Mesothelial cell of epicardium (in vitro differentiated cells): Measurements from ENCODE around the gene HOXD11. TPM values are rescaled to one million over a fixed set of nuclear protein-coding genes. Genes with fewer than 3 reads are reported as not detected.
A peak's percentile ranks its signal among the peaks of the same experiment; 100 is the strongest.

Source experiments
- DNase-seq, 2 experiments: peaks; one replicate each; pipeline ENCODE4 v3.0.0; 2021; ENCODE audit warnings: low spot score in 2 of 2; ENCODE audit not compliant: unreplicated experiment in 2 of 2
- H3K27ac Mint-ChIP-seq: 2 replicates; pipeline ENCODE4 v1.8.0; 2021; ENCODE audit warnings: mixed read lengths
- H3K27me3 Mint-ChIP-seq: 2 replicates; pipeline ENCODE4 v1.8.0; 2021; ENCODE audit warnings: low read depth, mixed read lengths
- H3K36me3 Mint-ChIP-seq: 2 replicates; pipeline ENCODE4 v1.8.0; 2021; ENCODE audit warnings: mixed read lengths
- H3K4me1 Mint-ChIP-seq: 2 replicates; pipeline ENCODE4 v1.8.0; 2021; ENCODE audit warnings: mixed read lengths
- H3K4me3 Mint-ChIP-seq: 2 replicates; pipeline ENCODE4 v1.8.0; 2021; ENCODE audit warnings: mild to moderate bottlenecking, moderate library complexity, mixed read lengths
- H3K9me3 Mint-ChIP-seq: 2 replicates; pipeline ENCODE4 v1.8.0; 2021; ENCODE audit warnings: mixed read lengths
- total RNA-seq: library from RNA; stranded (reverse); gene quantifications from 3 replicates; pipeline ENCODE4 v1.2.1, GENCODE V29; 2021
- TF ChIP-seq, protein P1 (sequence below): fragments of 200-600 bp; sonication (generic); IDR thresholded peaks from one replicate; pipeline ENCODE4 v1.5.0; 2021; ENCODE audit warnings: antibody characterized with exemption; ENCODE audit not compliant: unreplicated experiment

The HOXD11 gene
- total RNA-seq, 1 donor from 2014 or later: 3.0 TPM

GRCh38 chr2:176120364-176121189 is 13.5 kb downstream of the HOXD11 start:
- TF ChIP-seq, protein P1, sequence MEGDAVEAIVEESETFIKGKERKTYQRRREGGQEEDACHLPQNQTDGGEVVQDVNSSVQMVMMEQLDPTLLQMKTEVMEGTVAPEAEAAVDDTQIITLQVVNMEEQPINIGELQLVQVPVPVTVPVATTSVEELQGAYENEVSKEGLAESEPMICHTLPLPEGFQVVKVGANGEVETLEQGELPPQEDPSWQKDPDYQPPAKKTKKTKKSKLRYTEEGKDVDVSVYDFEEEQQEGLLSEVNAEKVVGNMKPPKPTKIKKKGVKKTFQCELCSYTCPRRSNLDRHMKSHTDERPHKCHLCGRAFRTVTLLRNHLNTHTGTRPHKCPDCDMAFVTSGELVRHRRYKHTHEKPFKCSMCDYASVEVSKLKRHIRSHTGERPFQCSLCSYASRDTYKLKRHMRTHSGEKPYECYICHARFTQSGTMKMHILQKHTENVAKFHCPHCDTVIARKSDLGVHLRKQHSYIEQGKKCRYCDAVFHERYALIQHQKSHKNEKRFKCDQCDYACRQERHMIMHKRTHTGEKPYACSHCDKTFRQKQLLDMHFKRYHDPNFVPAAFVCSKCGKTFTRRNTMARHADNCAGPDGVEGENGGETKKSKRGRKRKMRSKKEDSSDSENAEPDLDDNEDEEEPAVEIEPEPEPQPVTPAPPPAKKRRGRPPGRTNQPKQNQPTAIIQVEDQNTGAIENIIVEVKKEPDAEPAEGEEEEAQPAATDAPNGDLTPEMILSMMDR: no peak
- H3K27ac Mint-ChIP-seq: no peak overlapping the region
- peaks cover 3% of the 10 kb centered on the region for H3K36me3 Mint-ChIP-seq
- peaks cover 97% of the 10 kb centered on the region for H3K27me3 Mint-ChIP-seq
- H3K9me3 Mint-ChIP-seq: peaks cover 4% of the 10 kb centered on the region
- no peak overlapping the region for H3K4me3 Mint-ChIP-seq
- peaks cover 9% of the 10 kb centered on the region for H3K4me1 Mint-ChIP-seq
- no peak for DNase-seq

DNA sequence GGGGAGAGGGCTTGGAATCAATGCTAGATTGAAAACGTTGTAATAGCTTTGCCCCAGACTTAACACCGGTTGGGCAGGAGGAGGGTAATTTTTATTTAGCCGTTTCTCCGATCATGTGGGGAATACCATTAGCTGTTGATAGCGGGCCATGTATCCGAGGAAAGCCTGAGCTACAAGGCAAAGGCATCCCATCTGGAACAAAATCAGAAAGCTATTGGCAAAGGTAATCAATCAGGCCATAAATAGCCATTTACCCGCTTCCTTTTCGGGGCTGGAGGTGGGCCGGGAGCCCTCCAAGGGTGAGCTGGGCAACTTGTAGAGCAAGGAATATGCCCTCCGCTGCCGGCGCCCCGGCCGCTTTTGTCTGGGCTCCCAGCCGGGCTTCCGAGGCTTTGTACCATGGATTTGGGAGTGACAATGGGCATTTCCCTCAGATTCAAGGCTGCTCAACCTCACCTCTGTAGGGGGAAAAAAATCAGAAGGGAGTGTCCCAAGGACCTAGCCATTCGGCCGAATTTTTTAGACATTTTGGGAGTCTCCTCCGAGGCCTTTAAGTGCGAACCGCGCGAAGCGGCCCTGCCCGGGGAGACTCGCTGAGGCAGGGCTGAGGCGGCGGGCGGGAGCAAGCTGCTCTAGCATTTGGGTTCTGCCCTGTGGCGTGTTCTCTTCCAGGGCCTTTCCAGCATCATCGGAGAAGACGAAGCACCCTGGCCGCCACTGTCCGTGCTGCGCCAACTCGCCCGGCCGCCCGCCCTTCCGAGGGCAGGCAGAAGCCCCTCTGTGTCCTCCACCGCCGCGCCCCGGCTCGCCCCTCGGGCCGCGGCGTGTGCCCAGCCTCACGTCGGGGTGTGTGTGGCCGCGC is 14.3 kb downstream of the HOXD11 start:
- Mint-ChIP-seq H3K27ac (no peak overlapping the region), H3K36me3 (peaks cover 3% of the 10 kb centered on the region), H3K4me3 (no peak overlapping the region), H3K4me1 (peaks cover 8% of the 10 kb centered on the region), H3K9me3 (peaks cover 4% of the 10 kb centered on the region), H3K27me3 (peaks cover 97% of the 10 kb centered on the region)
- DNase-seq: no peak
- TF ChIP-seq, protein P1: no peak

DNA sequence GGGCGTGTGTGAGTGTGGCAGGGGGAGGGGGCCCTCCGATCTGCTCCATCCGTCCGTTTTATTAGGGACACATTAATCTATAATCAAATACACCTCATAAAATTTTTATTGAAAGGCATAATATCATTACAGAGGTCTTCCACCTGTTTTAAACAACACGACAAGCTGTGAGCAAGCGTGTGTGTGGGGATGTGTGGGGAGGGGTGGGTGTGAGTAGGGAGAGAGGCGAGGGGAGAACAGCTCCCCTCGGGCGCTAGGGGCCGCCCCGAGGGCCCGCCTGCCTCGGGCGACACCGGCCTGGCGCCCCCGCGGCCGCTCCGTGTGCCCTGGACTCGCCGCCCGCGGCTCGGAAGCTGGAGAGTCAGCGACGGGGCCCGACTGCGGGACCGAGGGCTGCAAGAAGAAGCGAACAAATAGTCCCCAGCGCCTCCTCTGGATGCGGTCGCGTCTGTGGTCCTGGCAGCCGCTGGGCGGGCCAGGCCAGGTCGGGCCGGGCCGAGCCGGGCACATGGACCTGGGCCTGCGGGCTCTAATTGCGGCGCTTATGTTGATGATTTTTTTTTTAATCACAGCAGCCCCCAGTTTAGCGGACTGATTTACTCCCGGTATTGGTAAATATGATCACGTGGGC is 15.1 kb downstream of the HOXD11 start:
- peak overlapping the region; percentile 65 for H3K4me3 Mint-ChIP-seq
- peaks cover 97% of the 10 kb centered on the region for H3K27me3 Mint-ChIP-seq
- TF ChIP-seq, protein P1: no peak
- H3K36me3 Mint-ChIP-seq: no peaks in the 10 kb centered on the region
- H3K27ac Mint-ChIP-seq: no peak overlapping the region
- no peaks in the 10 kb centered on the region for H3K9me3 Mint-ChIP-seq
- peaks cover 8% of the 10 kb centered on the region for H3K4me1 Mint-ChIP-seq
- DNase-seq: no peak

- no peaks in the 10 kb centered on the region for H3K36me3 Mint-ChIP-seq
- no peaks in the 10 kb centered on the region for H3K9me3 Mint-ChIP-seq
- DNase-seq: no peak
- peaks cover 8% of the 10 kb centered on the region for H3K4me1 Mint-ChIP-seq
- H3K27ac Mint-ChIP-seq: no peak within 1 kb of the TSS
- H3K27me3 Mint-ChIP-seq: peaks cover 98% of the 10 kb centered on the region
- TF ChIP-seq, protein P1: no peak
- peak within 1 kb of the TSS; percentile 65 for H3K4me3 Mint-ChIP-seq
Measured at GRCh38 chr2:176122683-176123410, 15.8 kb downstream of the HOXD11 start, which contains the start of gene HOXD9. HOXD9 (plus strand) TSS chr2:176122719; CDS start chr2:176122769, 50 bp downstream.
